ENCODE data around the gene AOPEP.

Gene AOPEP

GRCh38 chr9:95103281-95103771 is 376.8 kb downstream of the AOPEP start:
- no peak overlapping the region for H3K4me3 ChIP-seq (ENCODE audit: low read depth, low read length)

DNA sequence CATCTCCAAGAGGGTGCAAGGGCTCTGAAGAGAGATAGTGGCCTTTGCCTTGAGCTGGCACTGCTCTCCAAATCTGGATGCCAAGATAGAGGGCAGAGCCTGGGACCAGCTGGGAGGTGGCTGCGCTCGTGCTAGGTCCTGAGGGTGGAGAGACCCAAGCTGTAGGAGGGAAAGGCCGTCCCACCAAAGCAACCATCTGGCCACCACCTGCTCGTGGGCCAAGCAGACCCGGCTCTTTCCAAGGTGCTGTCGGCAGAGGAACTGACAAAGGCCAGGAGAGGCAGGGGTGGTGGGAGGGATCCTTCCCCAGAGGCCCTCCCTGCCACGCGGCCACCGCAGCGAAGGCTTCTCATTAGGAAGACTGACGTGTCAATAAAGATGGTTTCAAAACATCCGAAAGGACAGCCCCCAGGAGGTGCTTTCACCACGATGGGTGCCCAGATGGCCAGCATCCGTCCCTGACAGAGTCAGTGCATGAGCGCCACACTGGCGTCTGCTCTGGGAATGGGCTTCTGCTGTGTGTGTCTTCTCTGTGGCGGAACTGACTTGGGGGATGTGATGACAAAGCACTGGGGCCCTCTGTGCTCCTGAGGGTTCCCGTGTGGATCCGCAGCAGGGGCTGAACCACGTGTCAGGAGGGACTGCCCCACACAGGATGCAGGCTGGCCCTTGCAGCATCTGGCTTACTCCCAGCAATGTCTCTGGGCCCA is 377.5 kb downstream of the AOPEP start:
- no peak overlapping the region for H3K4me3 ChIP-seq (ENCODE audit: low read depth, low read length)

DNA sequence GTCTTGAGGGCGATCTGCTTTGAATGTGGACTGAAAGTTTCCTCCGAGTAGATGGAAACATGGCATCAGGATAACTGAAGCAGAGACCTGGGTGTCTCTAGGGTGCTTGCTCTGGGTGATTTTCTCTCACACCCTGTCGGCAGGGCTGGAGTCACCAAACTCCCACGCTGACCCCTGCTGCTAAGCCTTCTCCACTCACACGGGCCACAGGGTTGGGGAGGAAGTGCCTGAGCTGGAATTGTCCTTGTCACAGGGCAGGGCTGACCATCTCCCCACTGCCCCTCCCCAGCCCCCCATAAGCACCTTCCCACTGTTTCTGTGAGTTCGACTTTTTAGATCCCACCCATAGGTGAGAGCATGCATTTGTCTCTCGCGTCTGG is 378.1 kb downstream of the AOPEP start:
- no peak overlapping the region for H3K4me3 ChIP-seq (ENCODE audit: low read depth, low read length)

- no peak overlapping the region for H3K4me3 ChIP-seq (ENCODE audit: low read depth, low read length)
These were observed 378.5 kb downstream of the AOPEP start for GRCh38 chr9:95104980-95105379.

GRCh38 chr9:95105519-95106287 is 379.2 kb downstream of the AOPEP start:
- no peak overlapping the region for H3K4me3 ChIP-seq (ENCODE audit: low read depth, low read length)

- no peak overlapping the region for H3K4me3 ChIP-seq (ENCODE audit: low read depth, low read length)
These were observed 380.7 kb downstream of the AOPEP start for GRCh38 chr9:95107001-95107749.

- H3K4me3 ChIP-seq (ENCODE audit: low read depth, low read length) = no peak overlapping the region
These were observed 381.5 kb downstream of the AOPEP start for GRCh38 chr9:95107976-95108375.

GRCh38 chr9:95108777-95109176 is 382.3 kb downstream of the AOPEP start:
- H3K4me3 ChIP-seq (ENCODE audit: low read depth, low read length) = no peak overlapping the region

DNA sequence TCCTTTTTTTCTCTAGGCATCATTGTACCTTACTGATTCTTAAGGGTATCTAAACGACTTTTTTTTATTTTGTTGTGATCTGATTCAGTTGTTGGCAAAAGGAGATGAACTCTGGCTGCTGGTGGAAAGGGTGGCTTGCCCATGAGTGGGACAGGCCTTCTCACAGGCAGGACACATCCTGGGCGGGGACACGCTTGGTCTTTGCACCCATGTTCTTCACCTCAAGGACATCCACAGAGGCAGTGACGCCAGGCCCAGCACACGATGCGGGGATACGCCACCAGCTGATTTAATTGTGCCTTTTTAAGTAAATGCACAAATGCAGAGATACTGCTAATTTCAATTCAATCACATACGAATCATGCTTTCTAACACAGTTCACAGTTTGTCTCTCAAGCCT is 383.0 kb downstream of the AOPEP start:
- H3K4me3 ChIP-seq (ENCODE audit: low read depth, low read length) = no peak overlapping the region

DNA sequence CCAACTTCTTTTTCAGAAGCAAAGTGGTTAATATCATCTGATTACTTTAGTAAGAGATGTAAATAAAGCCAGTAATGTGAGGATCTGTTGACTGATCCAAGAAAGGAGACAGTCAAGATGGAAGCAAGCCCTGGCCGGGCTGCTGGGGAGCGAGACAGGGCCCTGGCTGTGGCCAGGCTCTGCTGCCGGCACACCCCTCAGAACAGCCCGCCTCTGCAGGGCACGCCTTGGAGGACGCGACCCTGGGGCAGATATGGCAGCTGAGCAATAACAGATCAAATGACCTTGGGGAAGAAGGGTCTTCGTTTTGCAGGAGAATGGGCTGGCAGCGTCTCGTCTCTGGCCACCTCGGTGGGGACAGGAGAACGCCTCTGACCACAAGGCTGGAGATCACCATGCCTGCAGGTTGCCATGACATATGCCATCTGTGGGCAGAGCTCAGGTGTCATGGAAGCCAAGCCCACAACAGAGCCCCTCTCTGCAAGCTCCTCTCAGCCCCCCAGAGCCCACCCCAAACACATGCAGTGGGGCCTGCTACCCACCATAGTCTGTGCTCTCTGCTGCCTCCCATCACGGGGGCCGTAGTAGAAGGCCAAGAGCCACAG is 384.5 kb downstream of the AOPEP start:
- no peak overlapping the region for H3K4me3 ChIP-seq (ENCODE audit: low read depth, low read length)

DNA sequence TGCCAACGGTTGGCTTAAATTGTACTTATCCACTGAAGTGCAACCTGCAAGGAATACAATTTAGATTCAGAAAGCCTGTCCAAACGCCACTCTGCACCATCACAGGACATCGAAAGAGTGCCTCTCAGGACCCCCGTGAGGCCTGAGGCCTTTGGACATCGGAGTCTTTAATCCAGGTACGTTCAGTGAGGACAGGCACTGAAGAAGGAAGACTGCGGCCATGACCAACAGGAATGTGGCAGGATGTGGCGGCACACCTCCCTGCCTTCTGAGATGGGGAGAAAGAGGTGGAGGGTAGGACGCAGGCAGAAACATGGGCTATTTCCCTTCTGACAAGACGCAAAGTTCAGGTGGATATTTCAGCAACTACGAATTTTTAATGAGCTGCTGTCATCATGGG is 385.2 kb downstream of the AOPEP start:
- no peak overlapping the region for H3K4me3 ChIP-seq (ENCODE audit: low read depth, low read length)

DNA sequence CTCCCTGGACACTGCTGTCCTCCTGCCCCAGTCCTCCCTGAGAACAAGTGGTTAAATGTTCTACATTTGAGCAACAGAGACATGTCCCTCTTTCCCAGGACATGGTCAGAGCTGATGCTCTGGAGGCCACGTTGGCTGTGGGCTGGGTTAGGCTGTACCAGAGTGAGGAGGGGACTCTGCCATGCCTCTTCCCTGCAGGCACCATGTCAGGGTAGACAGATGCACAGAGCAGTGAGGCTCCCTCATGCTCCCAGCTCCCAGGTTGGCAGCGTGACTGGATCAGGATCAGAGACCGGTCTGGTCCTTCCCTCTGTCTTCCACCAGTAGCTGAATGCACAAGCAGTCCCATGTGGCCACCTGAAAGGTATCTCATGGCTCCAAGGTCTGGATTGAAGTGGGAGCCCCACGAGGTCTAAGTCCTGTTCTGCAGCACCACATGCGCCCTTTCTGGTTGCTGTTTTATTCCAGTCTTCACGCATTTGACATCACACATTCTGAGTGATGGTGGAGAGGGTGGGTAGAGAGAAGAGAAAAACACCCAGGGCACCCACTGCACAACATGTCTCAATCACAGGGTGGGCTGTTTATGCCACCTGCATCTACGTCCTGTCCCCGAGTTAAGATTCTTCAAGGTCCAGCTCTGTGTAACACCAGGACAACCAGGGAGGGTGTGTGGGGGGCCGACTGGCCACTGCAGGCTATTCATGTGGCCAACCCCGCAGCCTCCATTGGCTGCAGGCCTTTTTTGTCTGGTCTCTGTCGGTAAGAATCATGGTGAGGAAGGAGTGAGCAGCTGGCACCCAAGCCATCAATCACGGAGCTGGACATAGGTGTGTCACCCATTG is 386.2 kb downstream of the AOPEP start:
- H3K4me3 ChIP-seq (ENCODE audit: low read depth, low read length) = no peak overlapping the region

DNA sequence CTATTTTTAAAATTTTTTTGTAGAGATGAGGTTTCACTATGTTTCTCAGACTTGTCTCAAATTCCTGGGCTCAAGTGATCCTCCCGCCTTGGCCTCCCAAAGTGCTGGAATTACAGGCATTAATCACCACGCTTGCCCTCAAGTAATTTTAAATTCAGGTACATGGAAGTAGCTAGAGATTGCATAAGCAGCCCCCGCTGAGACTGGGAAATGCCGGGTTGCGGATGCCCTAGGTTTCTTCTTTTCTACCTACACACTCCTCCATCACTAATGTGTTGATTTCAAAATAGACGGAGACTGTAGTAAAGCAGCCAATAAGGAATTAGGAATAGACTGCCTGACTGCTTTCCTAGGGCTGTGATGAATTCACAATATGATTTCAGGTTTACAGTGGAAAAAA is 388.6 kb downstream of the AOPEP start:
- no peak overlapping the region for H3K4me3 ChIP-seq (ENCODE audit: low read depth, low read length)

DNA sequence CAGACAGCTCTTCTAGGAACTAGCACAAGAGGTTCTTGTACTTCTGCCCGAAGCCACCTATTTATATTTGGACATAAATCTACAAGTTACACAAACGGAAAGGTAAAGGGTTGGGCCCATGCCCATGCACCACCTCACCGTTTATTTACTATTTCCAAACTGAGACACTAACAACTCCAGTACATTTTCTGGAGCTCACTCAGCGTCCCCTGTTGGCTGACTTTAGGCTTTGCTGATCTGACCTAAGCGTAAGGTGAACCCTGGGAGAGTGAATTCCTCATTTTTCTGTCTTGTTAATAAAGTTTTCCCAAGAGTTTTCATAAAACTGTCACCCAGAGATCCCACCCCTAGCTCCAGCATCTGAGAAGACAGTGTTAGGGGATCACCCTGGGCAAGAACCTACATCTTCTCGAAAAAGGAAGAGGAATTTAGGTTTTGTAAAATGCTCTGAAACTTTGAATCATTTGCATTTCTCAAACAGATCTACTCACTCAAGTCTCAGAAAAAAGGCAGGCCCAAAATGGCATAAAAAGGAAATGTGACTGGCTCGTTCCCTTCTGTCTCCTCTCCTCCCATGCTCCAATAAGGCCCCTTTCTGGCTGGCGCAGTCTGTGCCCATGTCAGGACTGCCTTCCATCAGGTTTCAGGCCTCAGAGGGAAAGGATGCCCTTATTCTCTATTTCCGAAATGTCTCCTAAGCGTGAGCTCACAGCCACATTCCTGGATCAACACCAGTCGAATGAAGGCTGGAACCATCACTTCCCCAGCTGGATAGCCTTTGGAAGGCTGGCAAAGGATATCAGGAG is 389.7 kb downstream of the AOPEP start:
- no peak overlapping the region for H3K4me3 ChIP-seq (ENCODE audit: low read depth, low read length)

DNA sequence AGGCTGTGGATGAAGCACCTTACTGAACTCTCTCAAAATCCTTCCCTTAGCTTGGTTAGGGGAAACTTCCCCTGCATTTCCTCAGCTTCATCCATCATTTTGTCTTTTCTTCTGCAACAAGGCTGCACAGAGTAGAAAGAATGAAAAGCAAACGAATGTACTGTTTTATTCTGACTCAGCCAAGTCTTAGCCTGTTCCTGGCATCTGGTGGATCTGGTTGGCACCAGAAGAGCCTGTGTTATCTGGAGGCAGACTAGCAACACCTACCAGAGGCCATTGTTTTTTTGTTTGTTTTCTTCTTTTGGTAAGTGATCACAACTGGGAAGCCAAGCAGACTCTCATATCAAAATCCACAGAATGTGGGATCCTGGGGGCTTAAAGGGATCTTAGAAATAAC is 390.3 kb downstream of the AOPEP start:
- H3K4me3 ChIP-seq (ENCODE audit: low read depth, low read length) = no peak overlapping the region

DNA sequence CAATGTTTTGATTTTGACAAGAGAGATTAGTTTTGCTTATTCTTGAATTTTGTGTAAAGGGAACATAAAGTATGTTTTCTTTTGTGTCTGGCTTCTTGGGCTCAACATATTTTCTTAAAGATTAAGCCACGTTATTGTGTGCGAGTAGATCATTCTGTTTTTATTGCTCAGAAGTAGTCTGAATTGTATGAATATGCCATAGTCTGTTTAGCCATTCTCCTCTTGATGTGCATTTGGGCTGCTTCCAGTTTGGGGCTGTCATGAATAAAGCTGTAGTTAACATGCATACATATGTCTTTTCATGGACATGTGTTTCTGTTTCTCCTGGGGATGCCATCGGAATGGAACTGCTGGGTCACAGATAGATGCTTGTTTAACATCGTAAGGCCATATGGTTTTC is 392.1 kb downstream of the AOPEP start:
- no peak overlapping the region for H3K4me3 ChIP-seq (ENCODE audit: low read depth, low read length)

GRCh38 chr9:95120781-95121370 is 394.4 kb downstream of the AOPEP start:
- no peak overlapping the region for H3K4me3 ChIP-seq (ENCODE audit: low read depth, low read length)

DNA sequence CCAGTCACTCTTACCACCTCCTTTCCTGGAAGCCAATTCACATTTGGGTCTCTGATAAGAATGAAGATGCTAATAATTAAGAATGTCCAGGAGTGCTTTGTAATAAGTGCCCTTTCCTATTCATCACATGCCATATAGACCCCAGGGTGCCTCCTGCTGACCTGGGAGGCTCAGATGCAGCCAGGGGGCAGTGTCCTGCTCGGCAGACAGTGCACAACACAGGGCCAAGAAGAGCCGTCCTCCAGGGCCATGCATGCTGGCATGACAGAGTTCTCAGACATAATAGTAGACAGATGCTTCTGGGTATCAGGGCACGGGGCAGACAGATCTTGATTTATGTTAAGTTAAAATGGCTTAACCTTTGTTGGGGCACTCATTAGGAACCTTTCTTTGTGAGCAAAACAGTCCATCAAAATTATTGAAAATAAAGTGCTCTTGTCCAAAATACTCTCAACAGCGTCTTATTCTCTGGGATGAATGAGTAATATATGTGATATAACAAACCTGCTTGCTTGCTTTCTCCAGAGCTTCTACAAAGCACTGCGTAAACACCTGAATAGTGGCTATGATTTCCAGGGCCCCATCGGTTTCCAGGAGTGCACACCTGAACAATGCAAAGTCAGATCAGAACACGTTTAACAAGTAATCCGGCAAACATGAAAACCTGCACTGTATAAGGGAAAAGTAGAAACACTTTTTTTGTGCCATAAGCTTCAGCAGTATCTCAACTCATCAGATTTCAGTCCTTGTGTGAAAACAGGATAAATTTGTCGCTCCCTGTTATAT is 398.3 kb downstream of the AOPEP start:
- H3K4me3 ChIP-seq (ENCODE audit: low read depth, low read length) = no peak overlapping the region

All from iPS-11a (cell line).